ENCODE data around the gene GMPR.

Gene GMPR

DNA sequence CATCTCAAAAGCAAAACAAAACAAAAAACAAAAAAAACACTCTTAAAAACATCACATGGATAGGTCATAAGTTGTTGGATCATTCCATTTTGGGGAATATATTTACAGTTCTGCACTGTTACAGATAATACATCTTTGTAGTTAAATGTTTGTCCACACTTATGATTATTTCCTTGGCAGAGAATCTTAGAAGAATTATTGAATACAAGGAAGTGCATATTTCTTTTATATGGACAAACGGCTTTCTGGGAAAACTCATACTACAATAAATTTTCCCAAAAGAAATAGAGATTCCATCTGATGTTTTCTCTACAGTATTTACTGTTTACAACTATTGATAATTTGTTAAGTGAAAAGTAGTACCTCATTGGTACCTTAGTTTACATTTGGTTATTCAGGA is 33.8 kb downstream of the GMPR start:
- DNase-seq (ENCODE audit: low spot score): no peak

DNA sequence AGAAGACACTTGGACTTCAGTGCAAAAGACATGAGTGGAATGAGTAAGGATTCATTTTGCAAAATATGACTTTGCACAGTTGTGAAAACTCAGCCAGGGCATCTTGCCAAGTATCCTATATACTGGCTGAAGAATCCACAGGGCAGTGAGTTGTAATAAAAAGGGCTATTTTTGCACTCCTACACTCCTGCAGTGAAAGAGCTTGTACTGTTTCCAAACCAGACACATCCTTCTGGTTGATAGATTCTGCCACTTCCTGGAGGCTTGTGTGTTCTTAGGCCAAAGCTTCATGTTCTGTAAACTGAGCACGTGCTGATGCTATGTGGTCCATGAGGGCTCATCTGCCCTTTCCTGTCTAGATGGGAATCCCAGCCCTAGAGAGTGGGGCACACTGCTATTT is 34.9 kb downstream of the GMPR start:
- peak; percentile 19 for DNase-seq (ENCODE audit: low spot score)

DNA sequence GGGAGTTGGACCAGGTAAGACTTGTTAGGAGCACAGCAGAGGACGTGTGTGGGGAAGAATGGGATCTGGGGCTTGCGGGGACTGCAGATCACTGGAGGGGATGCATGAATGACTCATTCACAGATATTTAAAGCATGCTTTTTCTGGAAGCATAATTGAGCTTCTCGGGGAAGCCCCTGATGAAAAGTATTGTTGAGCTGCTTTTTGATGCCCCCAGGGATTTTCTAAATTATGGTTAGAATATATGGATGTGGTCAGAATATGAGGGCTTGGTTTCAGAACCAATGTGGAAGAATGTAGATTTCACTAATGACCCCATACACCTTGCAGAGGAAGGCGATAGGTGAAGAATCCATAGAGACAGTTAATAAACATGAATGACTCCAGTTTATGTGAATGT is 36.1 kb downstream of the GMPR start:
- no peak for DNase-seq (ENCODE audit: low spot score)

DNA sequence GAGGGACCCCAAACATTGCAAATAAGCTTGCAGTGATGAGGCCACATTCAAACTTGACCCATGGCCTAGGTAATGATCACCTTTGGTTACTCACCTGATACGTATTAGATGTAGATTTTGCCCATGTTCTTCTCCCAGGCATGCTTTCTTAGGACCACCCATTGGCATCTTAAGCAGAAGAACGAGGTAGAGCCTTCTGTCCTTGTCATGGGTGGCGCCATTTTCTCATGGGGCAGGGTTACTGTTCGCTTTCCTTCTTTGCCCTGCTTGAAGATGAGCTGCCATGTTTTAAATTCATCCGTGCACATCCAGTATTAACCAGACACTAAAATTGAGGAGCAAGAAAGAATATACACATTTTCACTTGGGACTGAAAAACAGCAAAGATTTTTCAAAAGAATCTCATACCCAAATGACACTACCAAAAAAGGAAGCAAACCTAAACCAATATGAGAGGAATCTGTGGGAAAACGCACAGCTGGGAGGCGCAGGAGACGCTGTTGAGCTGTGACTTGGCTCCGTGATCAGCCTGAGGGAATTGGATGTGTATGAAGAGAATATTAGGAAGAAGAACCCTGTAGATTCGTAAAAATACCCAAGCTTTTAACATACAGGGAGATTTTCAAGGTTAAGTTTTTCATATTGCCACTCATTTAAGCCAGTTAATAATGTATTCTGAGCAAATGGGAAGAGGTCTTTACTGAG is 36.6 kb downstream of the GMPR start:
- no peak for DNase-seq (ENCODE audit: low spot score)

DNA sequence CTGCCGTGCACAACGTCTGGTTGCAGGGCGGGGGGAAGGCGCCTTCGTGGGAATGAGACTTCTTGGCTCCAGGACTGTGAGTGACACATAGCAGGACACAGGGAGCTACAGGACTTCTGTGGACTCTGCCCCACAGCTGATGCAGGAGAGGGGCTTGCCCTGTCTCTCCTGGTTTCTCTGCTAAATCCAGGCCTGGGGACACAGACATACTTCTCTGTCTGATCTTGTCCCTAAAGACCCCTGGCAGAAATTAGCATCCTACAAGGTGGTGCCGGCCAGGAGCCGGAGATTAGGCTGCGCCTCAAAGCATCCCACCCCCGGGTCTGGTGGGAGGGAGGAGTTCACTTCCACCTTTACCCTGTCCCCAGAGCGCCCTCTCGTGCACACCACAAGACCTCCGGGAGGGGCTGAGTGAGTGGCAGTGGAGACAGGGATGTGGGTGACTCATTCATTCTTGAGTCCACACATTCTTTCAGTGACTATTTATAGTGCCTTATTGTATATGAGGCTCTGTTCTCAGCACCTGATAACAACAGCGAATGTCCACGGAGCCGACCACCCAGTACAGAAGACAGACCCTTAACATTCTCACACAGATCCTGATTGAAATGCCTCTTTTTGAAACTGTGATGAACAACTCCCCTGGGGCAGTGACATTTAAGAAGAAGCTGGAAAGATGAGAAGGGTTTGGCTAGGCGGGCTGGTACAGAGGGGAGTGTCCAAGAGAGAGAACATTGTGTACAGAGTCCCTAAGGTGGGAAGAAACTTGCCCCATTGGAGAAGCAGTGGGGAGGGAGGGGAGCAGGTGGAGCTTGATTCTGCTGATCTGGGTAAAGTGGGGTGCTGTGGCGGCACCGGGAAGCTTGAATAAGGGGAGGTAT is 39.0 kb downstream of the GMPR start:
- peak; percentile 88 for DNase-seq (ENCODE audit: low spot score)

DNA sequence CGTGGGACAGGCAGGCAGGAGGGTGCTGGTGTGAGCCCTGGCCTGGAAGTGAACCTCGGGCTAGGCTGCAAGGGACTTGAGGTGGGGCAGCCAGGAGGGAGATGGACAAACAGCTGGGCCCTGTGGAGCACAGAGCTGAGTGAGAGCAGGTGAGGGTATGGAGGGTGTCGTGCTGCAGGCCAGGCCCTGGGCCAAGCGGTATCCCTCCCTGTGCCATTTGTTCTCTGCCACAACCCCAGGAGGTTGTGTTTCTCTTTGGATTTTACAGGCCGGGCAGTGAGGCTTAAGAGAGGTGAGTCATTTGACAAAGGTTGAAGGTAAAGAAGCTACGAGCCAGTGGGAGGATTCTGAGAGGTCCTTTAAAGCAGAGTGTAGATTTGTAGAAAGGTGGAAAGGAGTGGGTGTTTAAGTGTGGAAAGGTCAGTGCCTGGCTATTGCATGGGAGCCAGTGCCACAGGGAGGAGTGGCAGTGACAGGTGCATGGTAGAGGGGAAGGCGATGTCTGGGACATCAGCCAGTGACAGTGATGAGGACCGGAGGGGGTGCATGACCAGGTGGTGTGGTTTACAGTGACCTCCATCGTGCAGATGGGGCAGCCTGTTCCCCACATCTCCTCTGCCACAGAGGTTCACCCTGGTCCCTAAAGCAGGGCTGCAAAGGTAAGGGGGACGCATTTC is 39.8 kb downstream of the GMPR start:
- DNase-seq (ENCODE audit: low spot score): no peak

DNA sequence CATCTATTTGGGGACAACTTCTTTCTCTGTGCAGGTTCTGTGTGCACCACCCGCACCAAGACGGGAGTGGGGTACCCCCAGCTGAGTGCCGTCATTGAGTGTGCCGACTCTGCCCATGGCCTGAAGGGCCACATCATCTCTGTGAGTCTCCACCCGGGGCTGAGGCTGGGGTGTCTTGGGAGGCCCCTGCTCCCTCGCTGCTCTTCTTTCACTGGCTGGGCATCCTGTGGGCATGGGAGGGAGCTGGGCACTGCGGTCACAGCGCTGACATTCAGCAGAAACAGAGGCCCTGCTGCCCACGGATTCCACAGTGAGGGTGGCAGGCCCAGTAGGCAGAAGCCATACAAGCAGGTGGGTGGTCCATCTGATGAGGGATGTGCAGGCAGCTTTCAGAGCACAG is 40.4 kb downstream of the GMPR start:
- DNase-seq (ENCODE audit: low spot score): no peak

DNA sequence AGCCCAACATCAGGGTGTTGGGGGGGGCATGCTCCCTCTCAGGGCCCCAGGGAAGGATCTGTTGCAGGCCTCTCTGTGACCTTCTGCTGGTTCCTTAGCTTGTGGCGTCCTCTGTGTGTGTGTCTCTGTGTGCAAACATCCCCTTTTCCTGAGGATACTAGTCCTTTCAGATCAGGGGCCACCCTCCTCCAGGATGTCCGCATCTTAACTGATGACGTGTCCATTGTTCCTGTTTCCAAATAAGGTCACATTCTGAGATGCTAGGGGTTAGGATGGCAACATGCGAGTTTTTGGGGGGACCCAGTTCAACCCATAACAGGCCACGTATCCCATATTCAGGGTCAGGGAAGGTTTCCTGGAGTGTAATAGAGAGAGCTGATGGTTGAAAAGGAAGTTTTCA is 40.9 kb downstream of the GMPR start:
- DNase-seq (ENCODE audit: low spot score): no peak

DNA sequence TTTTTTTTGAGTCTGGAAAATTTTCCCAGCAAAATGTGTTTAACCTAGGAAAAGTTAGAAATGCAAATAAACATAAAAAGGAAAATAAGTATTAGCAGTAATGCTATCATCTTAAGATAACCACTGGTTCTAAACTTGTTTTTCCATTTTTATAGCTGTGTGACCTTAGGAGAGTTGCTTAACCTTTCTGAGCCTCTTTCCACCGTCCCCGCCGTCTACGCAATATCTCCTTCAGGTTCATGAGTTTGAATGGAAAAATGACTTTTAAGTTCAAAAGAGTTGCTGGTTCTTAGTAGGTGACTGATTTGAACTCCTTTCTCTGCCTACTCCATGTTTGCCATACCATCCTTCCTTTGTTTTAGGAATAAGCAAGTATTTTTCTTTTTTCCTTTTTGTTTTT is 44.0 kb downstream of the GMPR start:
- DNase-seq (ENCODE audit: low spot score): no peak

DNA sequence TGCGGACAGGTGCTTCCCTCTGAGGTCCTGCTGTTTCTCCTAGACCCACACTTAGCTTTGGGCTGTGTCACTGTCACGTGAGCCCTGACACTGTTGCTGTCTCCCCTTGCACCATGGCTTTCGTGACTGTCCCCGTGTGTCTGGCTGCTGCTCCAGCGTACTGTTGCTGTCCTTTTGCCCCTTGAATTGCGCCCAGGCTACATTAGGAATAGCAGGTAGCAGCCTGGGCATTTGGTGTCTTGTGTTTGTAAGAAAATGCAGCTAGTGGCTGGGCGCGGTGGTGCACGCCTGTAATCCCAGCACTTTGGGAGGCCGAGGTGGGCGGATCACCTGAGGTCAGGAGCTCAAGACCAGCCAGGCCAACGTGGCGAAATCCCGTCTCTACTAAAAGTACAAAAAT is 46.1 kb downstream of the GMPR start:
- no peak for DNase-seq (ENCODE audit: low spot score)

DNA sequence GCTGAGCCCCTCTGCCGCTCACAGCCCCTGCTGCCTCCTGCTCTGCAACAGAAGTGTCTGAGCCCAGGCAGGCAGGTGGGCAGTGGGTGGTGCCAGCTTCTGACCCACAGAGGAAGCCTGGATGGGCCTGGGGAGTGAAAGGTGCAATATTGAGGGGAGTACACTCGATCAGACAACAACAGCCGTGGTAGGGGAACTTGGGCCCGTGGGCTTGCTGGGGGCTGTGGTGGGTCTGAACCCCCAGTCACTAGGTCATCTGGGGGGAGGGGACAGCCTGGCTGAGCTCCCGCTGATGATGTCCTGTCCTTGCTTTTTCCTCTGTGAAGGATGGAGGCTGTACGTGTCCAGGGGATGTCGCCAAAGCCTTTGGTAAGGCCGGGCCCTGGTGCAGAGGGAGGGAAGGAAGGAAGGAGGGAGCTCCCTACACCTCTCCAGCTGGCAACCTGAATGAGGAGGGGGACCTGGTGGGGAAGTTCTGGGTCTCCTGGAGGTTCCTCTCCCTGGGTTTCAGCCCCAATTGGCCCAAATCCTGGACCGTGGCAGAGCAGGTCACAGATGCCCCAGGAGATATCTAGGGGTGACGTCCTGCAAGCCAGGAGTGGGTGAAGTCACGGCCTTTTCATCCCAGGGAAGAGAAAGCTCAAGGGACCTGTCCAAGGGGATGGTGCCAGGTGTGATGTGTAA is 47.2 kb downstream of the GMPR start:
- DNase-seq (ENCODE audit: low spot score): no peak

DNA sequence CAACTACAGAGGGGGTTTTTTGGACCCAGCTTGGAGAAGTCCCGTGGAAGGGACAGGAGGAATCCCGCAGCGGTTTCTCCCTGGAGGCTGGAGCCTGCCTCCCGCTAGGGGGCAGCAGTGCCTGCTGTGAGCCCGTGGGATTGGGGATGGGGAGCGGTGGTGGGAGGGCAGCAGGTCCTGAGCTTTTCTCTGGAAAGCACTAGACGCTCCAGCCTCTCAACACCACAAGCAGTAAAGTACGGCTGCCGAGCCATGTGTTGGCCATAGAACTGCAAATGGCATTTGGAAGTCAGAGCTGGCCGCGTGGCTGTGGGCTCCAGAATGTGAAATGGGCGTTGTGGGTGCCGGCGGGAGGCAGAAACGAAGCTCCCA is 47.8 kb downstream of the GMPR start:
- DNase-seq (ENCODE audit: low spot score): peak; percentile 78

DNA sequence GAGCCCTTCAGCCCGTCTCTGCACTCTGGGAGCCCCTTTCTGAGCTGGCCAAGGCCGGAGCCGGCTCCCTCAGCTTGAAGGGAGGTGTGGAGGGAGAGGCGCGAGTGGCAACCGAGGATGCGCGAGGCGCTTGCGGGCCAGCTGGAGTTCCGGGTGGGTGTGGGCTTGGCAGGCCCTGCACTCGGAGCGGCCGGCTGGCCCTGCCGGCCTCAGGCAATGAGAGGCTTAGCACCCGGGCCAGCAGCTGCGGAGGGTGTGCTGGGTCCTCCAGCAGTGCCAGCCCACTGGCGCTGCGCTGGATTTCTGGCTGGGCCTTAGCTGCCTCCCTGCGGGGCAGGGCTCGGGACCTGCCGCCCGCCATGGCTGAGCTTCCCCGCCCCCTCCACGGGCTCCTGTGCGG is 49.8 kb downstream of the GMPR start:
- no peak for DNase-seq (ENCODE audit: low spot score)

DNA sequence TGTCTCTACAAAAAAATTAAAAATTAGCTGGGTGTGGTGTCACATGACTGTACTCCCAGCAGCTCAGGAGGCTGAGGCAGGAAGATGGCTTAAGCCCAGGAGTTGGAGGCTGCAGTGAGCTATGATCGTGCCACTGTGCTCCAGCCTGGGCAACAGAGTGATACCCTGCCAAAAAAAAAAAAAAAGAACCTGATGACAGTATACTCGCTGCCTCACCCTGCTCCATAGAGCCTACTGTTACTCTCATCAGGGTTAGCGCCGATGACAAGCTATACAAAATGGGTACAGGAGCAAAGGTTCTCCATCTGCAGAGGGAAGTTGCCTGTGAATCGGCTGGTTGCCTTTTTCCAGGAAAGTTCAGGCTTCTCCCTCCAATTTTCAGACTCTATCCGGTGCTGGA is 53.4 kb downstream of the GMPR start:
- DNase-seq (ENCODE audit: low spot score): no peak

DNA sequence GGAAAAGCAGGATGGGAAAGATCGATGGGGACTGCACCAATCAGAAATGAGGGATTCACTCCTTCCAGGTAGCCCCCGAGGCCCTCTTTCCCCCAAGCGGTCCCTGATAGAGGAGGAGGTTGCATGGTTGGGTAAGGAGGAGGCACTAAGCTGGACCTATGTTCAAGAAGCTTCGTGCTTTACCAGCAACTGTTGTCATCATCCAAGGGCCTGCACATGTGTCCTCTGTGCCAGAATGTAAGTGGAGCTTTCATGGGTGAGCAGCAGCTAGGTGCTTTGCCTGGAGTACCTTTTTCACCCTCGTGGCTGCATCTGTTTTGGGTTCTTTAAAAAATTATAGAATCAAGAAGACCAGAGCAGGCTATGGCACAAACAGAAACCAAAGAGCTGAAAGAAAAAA is 54.0 kb downstream of the GMPR start:
- no peak for DNase-seq (ENCODE audit: low spot score)

DNA sequence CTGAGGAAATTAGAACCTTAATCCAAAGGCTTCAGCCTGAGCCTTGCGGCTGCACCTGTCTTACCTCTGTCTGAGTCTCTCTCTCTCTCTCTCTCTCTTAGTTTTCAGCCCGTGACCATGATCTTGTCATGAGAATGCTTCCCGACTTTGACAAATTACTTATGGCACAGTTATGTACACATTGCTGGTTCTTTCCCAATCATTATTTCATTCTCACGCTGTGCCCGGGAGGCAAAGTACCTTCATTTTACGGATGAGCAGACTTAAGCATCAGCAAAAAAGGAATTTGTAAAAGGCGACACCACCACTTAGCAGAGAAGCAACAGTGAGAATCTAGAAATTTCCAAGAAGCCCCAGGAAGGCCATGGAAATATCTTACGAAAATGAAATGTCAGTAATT is 54.6 kb downstream of the GMPR start:
- DNase-seq (ENCODE audit: low spot score): no peak

DNA sequence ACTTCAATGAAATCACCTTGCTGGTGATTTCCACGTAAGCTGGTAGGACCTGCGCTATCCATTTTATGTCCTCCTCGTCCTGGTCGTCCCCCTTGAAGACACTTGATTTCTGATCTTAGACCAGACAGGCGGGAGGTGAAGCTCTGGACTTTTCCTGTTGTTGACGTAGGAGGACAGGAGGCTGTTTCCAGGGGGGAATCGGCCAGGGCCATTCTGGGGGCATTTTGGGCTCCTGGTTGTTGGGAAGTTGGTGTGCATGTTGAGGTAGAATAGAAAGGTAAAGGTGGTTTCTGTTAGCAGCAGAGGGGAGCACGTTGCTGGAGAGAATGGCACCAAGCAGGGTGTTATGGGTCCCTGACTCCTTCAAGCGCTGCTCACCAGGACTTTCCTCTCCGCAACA is 56.0 kb downstream of the GMPR start:
- no peak for DNase-seq (ENCODE audit: low spot score)

DNA sequence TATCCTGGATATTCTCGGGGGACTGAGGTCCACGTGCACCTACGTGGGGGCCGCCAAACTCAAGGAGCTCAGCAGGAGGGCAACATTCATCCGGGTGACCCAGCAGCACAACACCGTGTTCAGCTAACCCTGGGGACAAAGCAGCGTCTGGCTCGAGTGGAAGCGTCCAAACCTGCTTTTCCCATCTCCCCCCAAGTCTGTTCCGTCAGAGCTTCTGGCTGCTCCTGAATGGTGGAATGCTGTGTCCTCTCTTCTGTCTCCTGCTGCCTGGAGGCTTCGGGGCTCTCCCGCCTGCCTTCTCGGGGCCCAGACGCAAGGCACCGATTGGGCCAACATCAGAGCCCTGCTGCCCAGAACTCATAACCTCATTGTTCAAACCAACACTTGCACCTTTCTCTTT is 56.7 kb downstream of the GMPR start:
- no peak for DNase-seq (ENCODE audit: low spot score)

DNA sequence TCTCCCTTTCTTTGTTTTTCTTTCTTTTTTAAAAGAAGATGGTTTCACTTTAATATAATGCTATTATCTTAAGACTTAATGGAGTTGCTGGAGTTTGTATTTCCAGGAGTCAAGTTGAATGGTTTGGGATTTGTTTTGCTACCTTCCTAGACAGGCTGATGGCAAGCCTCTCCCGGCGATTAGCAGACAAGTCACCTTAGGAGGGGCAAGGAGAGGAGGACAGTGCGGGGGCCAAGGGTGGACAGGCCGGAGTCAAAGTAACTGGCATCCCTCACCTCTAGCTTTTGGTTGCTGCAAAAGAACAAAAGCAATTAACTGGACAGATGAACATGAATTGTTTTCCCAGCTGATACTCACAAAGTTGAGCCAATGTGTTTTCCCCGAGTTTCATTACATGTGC is 57.1 kb downstream of the GMPR start:
- DNase-seq (ENCODE audit: low spot score): no peak

DNA sequence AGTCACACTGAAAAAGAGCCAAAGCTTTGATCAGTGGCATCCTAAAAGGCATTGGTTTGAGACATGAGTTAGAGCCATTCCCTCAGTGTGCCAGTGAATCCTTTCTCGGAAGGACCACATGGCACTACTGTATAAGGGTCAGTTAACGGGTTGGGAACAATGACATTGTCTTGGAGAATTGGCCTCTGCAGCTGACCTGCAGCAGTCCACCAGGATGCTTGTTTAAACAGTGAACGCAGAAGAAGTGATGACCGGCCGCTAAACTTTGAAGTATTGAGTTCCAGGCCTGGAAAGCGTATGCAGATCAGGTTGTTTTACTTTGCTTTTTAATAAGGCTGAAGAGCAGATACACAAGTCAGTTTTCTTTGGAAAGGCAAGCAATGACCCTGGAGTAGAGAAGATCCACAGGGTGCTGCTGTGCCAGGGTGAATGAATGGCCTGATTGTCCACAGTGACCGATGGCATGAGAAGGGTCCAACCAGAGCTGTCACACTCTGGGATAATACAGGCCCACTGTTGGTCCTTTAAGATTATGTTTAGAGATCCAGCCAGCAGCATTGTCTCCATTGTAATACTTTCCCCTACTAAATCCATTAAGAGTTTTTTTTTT is 57.8 kb downstream of the GMPR start:
- no peak for DNase-seq (ENCODE audit: low spot score)

DNA sequence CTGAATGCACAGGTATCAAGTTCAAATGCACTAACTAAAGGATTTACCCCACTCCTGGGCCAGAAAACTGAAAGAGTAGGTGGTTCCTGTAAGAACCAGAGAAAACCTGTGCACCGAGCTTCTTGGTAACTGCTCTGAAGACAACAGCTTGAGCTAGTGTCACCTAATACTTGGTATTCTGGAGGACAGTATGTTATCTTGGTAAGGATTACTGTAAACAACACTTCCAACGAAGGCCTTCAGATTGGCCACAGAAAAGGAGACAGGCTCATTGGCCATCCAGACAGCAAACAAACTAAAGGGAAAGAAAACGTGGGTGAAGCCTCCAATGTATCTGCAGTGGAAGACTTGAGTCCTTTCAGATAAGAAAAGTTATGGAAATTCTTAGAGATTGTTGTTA is 61.5 kb downstream of the GMPR start:
- no peak for DNase-seq (ENCODE audit: low spot score)

DNA sequence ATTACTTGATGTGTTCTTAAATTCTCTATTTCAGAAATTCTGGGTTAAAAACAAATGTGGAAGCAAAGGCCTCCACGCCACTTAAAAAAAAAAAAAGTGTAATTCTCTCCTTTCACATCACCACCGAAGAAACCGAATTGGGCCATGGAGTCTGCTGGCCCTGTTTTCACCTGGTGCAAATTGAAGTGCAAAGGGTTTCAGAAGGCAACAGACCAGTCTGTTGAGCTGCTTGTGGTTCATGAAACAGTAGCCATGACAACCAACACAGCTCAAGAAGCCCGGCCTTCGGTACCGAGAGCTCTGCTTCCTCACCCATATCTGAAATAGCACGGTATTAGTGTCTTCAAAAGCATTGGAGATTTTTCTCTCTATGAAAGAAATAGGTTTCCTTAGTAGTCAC is 63.1 kb downstream of the GMPR start:
- no peak for DNase-seq (ENCODE audit: low spot score)

Data from AG08395 (cell line).